ENCODE measurements around the gene CCDC30. TPM values are rescaled to one million over a fixed set of nuclear protein-coding genes. Genes with fewer than 3 reads are reported as not detected.

CCDC30 gene
- total and polyA plus RNA-seq, 9 of the 15 experiments (the other 6 are each of a cell fraction or from before 2014, with no cell fraction given): 0.05 to 0.91 (median 0.24) TPM

- peak; percentile 95 for TF ChIP-seq REST (IDR thresholded peaks at IDR 0.05; ENCODE audit: borderline replicate concordance)
- peak; percentile 72; the same call in 1 of the 2 replicates for TF ChIP-seq REST (CRISPR knock-in tag; IDR thresholded peaks at IDR 0.05; ENCODE audit: low read depth)
- TF ChIP-seq TAL1 (IDR thresholded peaks at IDR 0.05): 0 out of 2 replicates have a peak, but pooled peaks have one; percentile 24
- TF ChIP-seq HDAC2 (IDR thresholded peaks at IDR 0.05): peak; percentile 71; the same call in 1 of the 2 replicates
- TF ChIP-seq DMBX1 (CRISPR knock-in tag; IDR thresholded peaks at IDR 0.05; ENCODE audit: borderline replicate concordance): 0 out of 2 replicates have a peak, but pooled peaks have one; percentile 49
- peak; percentile 33 to 87 (median 75) for TF ChIP-seq YY1 (IDR thresholded peaks at IDR 0.05; ENCODE audit: borderline replicate concordance in 1 of 3, control insufficient read depth in 1 of 3, extremely low read depth in 1 of 3, insufficient read depth in 3 of 3, insufficient read length in 1 of 3, insufficient replicate concordance in 2 of 3, low read depth in 1 of 3, low read length in 2 of 3)
- no peak for TF ChIP-seq SMARCA4 (IDR thresholded peaks at IDR 0.05)
- TF ChIP-seq ZNF134 (CRISPR knock-in tag; conservative IDR thresholded peaks at IDR 0.05): no peak
These were observed 218.8 kb downstream of the CCDC30 start, which contains the start of gene YBX1 (continued) for GRCh38 chr1:42681741-42682483.
